Trophoblast cell (in vitro differentiated cells and primary cell): Measurements from ENCODE around the gene CAMK4.

ENCODE experiments used
- DNase-seq, 2 donors: peaks; one replicate each; pipeline ENCODE4 v3.0.0-alpha.2; 2016
- H2AFZ ChIP-seq: 2 replicates; pipeline ENCODE4 v1.6.1; 2013; ENCODE audit warnings: low read length, moderate library complexity, mild to moderate bottlenecking; ENCODE audit not compliant: insufficient read depth, poor library complexity
- H2AK5ac ChIP-seq: 2 replicates; pipeline ENCODE4 v1.6.1; 2013; ENCODE audit warnings: mild to moderate bottlenecking, low read length
- H2BK120ac ChIP-seq: 2 replicates; pipeline ENCODE4 v1.6.1; 2013; ENCODE audit warnings: low read length, mild to moderate bottlenecking, moderate library complexity; ENCODE audit not compliant: insufficient read depth, poor library complexity
- H2BK12ac ChIP-seq: 2 replicates; pipeline ENCODE4 v1.6.1; 2013; ENCODE audit warnings: mild to moderate bottlenecking, low read length, moderate library complexity
- H2BK5ac ChIP-seq: 2 replicates; pipeline ENCODE4 v1.6.1; 2013; ENCODE audit warnings: low read length, low read depth, moderate library complexity, mild to moderate bottlenecking; ENCODE audit not compliant: poor library complexity
- H3K14ac ChIP-seq: 2 replicates; pipeline ENCODE4 v1.6.1; 2013; ENCODE audit warnings: mild to moderate bottlenecking, low read length
- H3K18ac ChIP-seq: 2 replicates; pipeline ENCODE4 v1.6.1; 2013; ENCODE audit warnings: mild to moderate bottlenecking, low read length
- H3K23ac ChIP-seq: 2 replicates; pipeline ENCODE4 v1.6.1; 2013; ENCODE audit warnings: low read length
- H3K27ac ChIP-seq: 2 replicates; pipeline ENCODE4 v1.5.1; 2013; ENCODE audit warnings: low read depth, mild to moderate bottlenecking, inconsistent platforms, low read length, moderate library complexity
- H3K27me3 ChIP-seq: 2 replicates; pipeline ENCODE4 v1.6.1; 2013; ENCODE audit warnings: inconsistent platforms, mild to moderate bottlenecking, low read length, moderate library complexity; ENCODE audit not compliant: insufficient read depth
- H3K36me3 ChIP-seq, 2 experiments: 1 replicate in 1 of 2; 2 replicates in 1 of 2; pipeline ENCODE4 v1.6.1; 2013; ENCODE audit warnings: low read length in 2 of 2, mild to moderate bottlenecking in 2 of 2, moderate library complexity in 1 of 2; ENCODE audit not compliant: insufficient read depth in 2 of 2, control insufficient read depth in 1 of 2
- H3K4ac ChIP-seq: 2 replicates; pipeline ENCODE4 v1.6.1; 2013; ENCODE audit warnings: low read depth, mild to moderate bottlenecking, low read length, moderate library complexity
- H3K4me1 ChIP-seq, 2 experiments: 1 replicate in 1 of 2; 2 replicates in 1 of 2; pipeline ENCODE4 v1.6.1; 2013; ENCODE audit warnings: low read length in 2 of 2, mild to moderate bottlenecking in 2 of 2, moderate library complexity in 1 of 2; ENCODE audit not compliant: insufficient read depth in 2 of 2, control insufficient read depth in 1 of 2
- H3K4me2 ChIP-seq: 2 replicates; pipeline ENCODE4 v1.6.1; 2013; ENCODE audit warnings: inconsistent platforms, mild to moderate bottlenecking, low read length, moderate library complexity
- H3K4me3 ChIP-seq: 2 replicates; pipeline ENCODE4 v1.5.1; 2013; ENCODE audit warnings: mild to moderate bottlenecking, low read depth, low read length, inconsistent platforms
- H3K79me1 ChIP-seq: one replicate; pipeline ENCODE4 v1.6.1; 2013; ENCODE audit warnings: low read length
- H3K79me2 ChIP-seq: 2 replicates; pipeline ENCODE4 v1.6.1; 2013; ENCODE audit warnings: low read length, mild to moderate bottlenecking; ENCODE audit not compliant: control insufficient read depth, insufficient read depth, poor library complexity
- H3K9ac ChIP-seq: 2 replicates; pipeline ENCODE4 v1.6.1; 2013; ENCODE audit warnings: mild to moderate bottlenecking, low read length
- H3K9me3 ChIP-seq: 2 replicates; pipeline ENCODE4 v1.6.1; 2013; ENCODE audit warnings: low read depth, mild to moderate bottlenecking, control low read depth, inconsistent platforms, low read length; ENCODE audit not compliant: insufficient read depth
- H4K12ac ChIP-seq: 2 replicates; pipeline ENCODE4 v1.6.1; 2013; ENCODE audit warnings: low read depth, mild to moderate bottlenecking, low read length, moderate library complexity
- H4K8ac ChIP-seq: 2 replicates; pipeline ENCODE4 v1.6.1; 2013; ENCODE audit warnings: low read depth, mild to moderate bottlenecking, low read length, moderate library complexity
- H4K91ac ChIP-seq: one replicate; pipeline ENCODE4 v1.6.1; 2013; ENCODE audit warnings: low read depth, mild to moderate bottlenecking, low read length, moderate library complexity
- WGBS: extraction: QIAGEN DNeasy Blood & Tissue Kit; methylation state at CpG from one replicate; pipeline ENCODE4 v1.1.7; 2013; ENCODE audit warnings: missing lambda C conversion rate; ENCODE audit not compliant: insufficient read length, insufficient coverage; ENCODE audit errors: extremely low coverage; 5-methylcytosine and 5-hydroxymethylcytosine counted together

The CAMK4 gene

GRCh38 chr5:111439473-111440075 lies 215.4 kb downstream of the CAMK4 start:
- H3K23ac ChIP-seq, result no peak overlapping the region
- no peak overlapping the region for H4K8ac ChIP-seq
- no peak overlapping the region for H2AFZ ChIP-seq
- H3K36me3 ChIP-seq, result no peaks in the 10 kb centered on the region
- no peak overlapping the region for H3K14ac ChIP-seq
- H3K27me3 ChIP-seq, result no peaks in the 10 kb centered on the region
- H2BK5ac ChIP-seq, result no peak overlapping the region
- H4K12ac ChIP-seq, result no peak overlapping the region
- no peaks in the 10 kb centered on the region for H3K79me2 ChIP-seq
- no peaks in the 10 kb centered on the region for H3K4me1 ChIP-seq
- no peak overlapping the region for H3K4me3 ChIP-seq
- no peak overlapping the region for H4K91ac ChIP-seq
- no peak overlapping the region for H3K27ac ChIP-seq
- no peak overlapping the region for H3K18ac ChIP-seq
- H3K79me1 ChIP-seq, result no peaks in the 10 kb centered on the region
- H2BK12ac ChIP-seq, result no peak overlapping the region
- DNase-seq, result no peak
- no peak overlapping the region for H3K9ac ChIP-seq
- no peak overlapping the region for H2AK5ac ChIP-seq
- no peak overlapping the region for H3K4ac ChIP-seq
- no CpG with 5 or more reads among the region's 1 CpG for WGBS
- no peak overlapping the region for H2BK120ac ChIP-seq
- H3K9me3 ChIP-seq, result no peaks in the 10 kb centered on the region
- H3K4me2 ChIP-seq, result no peak overlapping the region

DNA sequence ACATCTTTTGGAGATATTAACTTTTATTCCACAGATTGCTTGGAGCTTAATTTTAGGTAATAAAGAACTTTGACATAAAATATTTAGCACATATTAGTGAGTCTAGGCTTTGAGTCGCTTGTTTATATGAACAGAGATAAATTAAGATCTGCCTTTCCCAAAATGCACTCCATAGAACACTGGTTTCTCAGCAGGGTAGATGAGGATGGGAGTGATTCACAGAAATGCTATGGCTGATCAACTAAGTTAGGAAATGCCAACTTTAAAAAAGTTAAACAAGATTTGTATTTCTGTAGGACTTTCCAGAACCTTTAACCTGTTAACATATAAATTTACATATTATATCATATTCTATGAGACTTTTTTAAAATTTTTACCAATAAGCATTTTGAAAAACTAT lies 222.9 kb downstream of the CAMK4 start:
- H4K12ac ChIP-seq, result no peak overlapping the region
- no peak overlapping the region for H2AK5ac ChIP-seq
- no peaks in the 10 kb centered on the region for H3K27me3 ChIP-seq
- H2BK12ac ChIP-seq, result no peak overlapping the region
- H3K9ac ChIP-seq, result no peak overlapping the region
- H3K4me2 ChIP-seq, result no peak overlapping the region
- H4K91ac ChIP-seq, result no peak overlapping the region
- H3K9me3 ChIP-seq, result no peaks in the 10 kb centered on the region
- no peak overlapping the region for H2BK120ac ChIP-seq
- H3K79me1 ChIP-seq, result no peaks in the 10 kb centered on the region
- H3K18ac ChIP-seq, result no peak overlapping the region
- no peak overlapping the region for H3K27ac ChIP-seq
- no peak overlapping the region for H3K14ac ChIP-seq
- no peaks in the 10 kb centered on the region for H3K79me2 ChIP-seq
- no peak overlapping the region for H3K4ac ChIP-seq
- H3K4me1 ChIP-seq, result no peaks in the 10 kb centered on the region
- H3K4me3 ChIP-seq, result no peak overlapping the region
- no peak overlapping the region for H4K8ac ChIP-seq
- no peak overlapping the region for H3K23ac ChIP-seq
- DNase-seq, result no peak
- no CpG with 5 or more reads among the region's 1 CpG for WGBS
- no peak overlapping the region for H2BK5ac ChIP-seq
- H2AFZ ChIP-seq, result no peak overlapping the region
- no peaks in the 10 kb centered on the region for H3K36me3 ChIP-seq

- no peaks in the 10 kb centered on the region for H3K4me1 ChIP-seq
- no peak overlapping the region for H3K14ac ChIP-seq
- H4K8ac ChIP-seq, result no peak overlapping the region
- H2BK120ac ChIP-seq, result no peak overlapping the region
- no peak overlapping the region for H4K91ac ChIP-seq
- H3K4me3 ChIP-seq, result no peak overlapping the region
- no peak overlapping the region for H4K12ac ChIP-seq
- H3K36me3 ChIP-seq, result no peaks in the 10 kb centered on the region
- H3K79me2 ChIP-seq, result no peaks in the 10 kb centered on the region
- H3K18ac ChIP-seq, result no peak overlapping the region
- H3K27ac ChIP-seq, result no peak overlapping the region
- H3K9ac ChIP-seq, result no peak overlapping the region
- peak; percentile 80 to 87 for DNase-seq
- no peak overlapping the region for H2BK5ac ChIP-seq
- no peak overlapping the region for H3K4ac ChIP-seq
- H3K4me2 ChIP-seq, result no peak overlapping the region
- no peaks in the 10 kb centered on the region for H3K27me3 ChIP-seq
- no peaks in the 10 kb centered on the region for H3K9me3 ChIP-seq
- no CpG with 5 or more reads among the region's 2 CpGs for WGBS
- no peak overlapping the region for H2BK12ac ChIP-seq
- no peak overlapping the region for H2AK5ac ChIP-seq
- no peaks in the 10 kb centered on the region for H3K79me1 ChIP-seq
- no peak overlapping the region for H3K23ac ChIP-seq
- no peak overlapping the region for H2AFZ ChIP-seq
Measured at GRCh38 chr5:111447822-111448221, 223.6 kb downstream of the CAMK4 start.

GRCh38 chr5:111453295-111453694 lies 229.1 kb downstream of the CAMK4 start:
- no peaks in the 10 kb centered on the region for H3K79me1 ChIP-seq
- no CpG with 5 or more reads among the region's 1 CpG for WGBS
- H2BK120ac ChIP-seq, result no peak overlapping the region

More at GRCh38 chr5:111453295-111453694, 229.1 kb downstream of the CAMK4 start:
- Histone ChIP-seq H2AK5ac (no peak overlapping the region), H3K36me3 (no peaks in the 10 kb centered on the region), H3K4me3 (no peak overlapping the region), H3K18ac (no peak overlapping the region), H3K9ac (no peak overlapping the region), H3K4me1 (no peaks in the 10 kb centered on the region), H2BK5ac (no peak overlapping the region), H3K23ac (no peak overlapping the region), H2BK12ac (no peak overlapping the region), H3K27me3 (no peaks in the 10 kb centered on the region), H3K14ac (no peak overlapping the region), H3K79me2 (no peaks in the 10 kb centered on the region), H3K9me3 (no peaks in the 10 kb centered on the region), H2AFZ (no peak overlapping the region), H4K91ac (no peak overlapping the region), H3K4ac (no peak overlapping the region), H4K8ac (no peak overlapping the region), H3K4me2 (no peak overlapping the region), H4K12ac (no peak overlapping the region), H3K27ac (no peak overlapping the region)
- DNase-seq, result no peak
